ENCODE results near the gene OTUD4.

DNA sequence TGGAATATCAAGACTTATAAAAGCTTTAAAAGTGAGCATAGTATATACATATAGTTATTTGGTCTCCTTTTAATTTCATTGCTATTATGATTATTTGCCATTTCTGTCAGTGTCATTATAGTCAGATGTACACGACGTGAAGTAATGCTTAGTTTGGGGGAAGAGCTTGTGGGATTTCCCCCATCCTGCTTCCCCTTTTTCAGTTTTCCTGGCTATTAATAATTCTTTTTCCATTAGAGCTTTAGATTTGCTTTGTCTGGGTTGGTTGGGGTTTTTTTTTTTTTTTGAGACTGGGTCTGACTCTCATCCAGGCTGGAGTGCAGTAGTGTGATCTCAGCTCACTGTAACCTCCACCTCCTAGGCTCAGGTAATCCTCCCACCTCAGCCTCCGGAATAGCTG lies 76.9 kb downstream of the OTUD4 start:
- TF ChIP-seq, protein P1, sequence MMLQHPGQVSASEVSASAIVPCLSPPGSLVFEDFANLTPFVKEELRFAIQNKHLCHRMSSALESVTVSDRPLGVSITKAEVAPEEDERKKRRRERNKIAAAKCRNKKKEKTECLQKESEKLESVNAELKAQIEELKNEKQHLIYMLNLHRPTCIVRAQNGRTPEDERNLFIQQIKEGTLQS (IDR thresholded peaks at IDR 0.05) = no peak
- TF ChIP-seq, protein P1 (CRISPR knock-in tag; conservative IDR thresholded peaks at IDR 0.05) = no peak
- TF ChIP-seq CREM (IDR thresholded peaks at IDR 0.05; ENCODE audit: low read depth) (no peak), POLR2AphosphoS5 (IDR thresholded peaks at IDR 0.05; ENCODE audit: control insufficient read depth, insufficient read depth, low read depth, low read length) (no peak), ZNF274 (IDR thresholded peaks at IDR 0.05; ENCODE audit: borderline replicate concordance, low read depth, low read length) (no peak), YY1 (IDR thresholded peaks at IDR 0.05; ENCODE audit: borderline replicate concordance in 1 of 3, control insufficient read depth in 1 of 3, extremely low read depth in 1 of 3, insufficient read depth in 3 of 3, insufficient read length in 1 of 3, insufficient replicate concordance in 2 of 3, low read depth in 1 of 3, low read length in 2 of 3) (no peak), SMARCA5 (IDR thresholded peaks at IDR 0.05) (no peak), CXXC5 (CRISPR knock-in tag; IDR thresholded peaks at IDR 0.05) (no peak), NFRKB (IDR thresholded peaks at IDR 0.05; ENCODE audit: low read depth) (no peak), ZNF140 (CRISPR knock-in tag; IDR thresholded peaks at IDR 0.05) (no peak), POLR2A (conservative IDR thresholded peaks at IDR 0.05) (no peak), CEBPB (tag; IDR thresholded peaks at IDR 0.05) (no peak), POLR2G (IDR thresholded peaks at IDR 0.05; ENCODE audit: low read depth, low read length) (no peak), IRF2 (CRISPR knock-in tag; IDR thresholded peaks at IDR 0.05) (no peak), ETV6 (IDR thresholded peaks at IDR 0.05; ENCODE audit: borderline replicate concordance in 1 of 2, low read depth in 2 of 2, low read length in 1 of 2) (no peak), ETV6 (CRISPR knock-in tag; IDR thresholded peaks at IDR 0.05; ENCODE audit: borderline replicate concordance) (no peak)

Data from K562 (cell line).